ENCODE data around the gene BAG5. TPM values are rescaled to one million over a fixed set of nuclear protein-coding genes. Genes with fewer than 3 reads are reported as not detected.

BAG5 gene
- total and polyA plus RNA-seq, 2 of the 4 experiments (the other 2 are of a cell fraction) = 6.7 to 22.2 TPM

DNA sequence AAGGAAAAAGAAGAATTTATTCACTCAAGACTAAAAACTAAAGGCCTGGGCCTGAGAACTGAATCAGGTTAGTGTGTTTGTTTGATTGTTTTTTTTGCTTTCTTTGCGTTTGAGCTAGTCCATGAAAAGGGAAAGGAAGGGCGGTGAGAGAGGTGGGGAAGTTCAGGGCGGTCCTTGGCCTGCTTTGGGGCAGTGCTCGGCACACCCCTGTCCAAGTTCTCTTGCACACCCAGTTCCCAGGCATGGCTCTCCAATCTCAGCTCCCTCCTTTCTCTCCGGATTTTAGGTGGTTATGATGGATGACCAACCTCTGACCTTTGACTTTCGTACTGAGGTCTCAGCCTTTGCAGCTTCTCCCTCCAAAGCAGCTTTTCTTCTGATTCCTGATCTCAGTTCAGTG is 11.6 kb upstream of the BAG5 start:
- TF ChIP-seq CTCF (conservative IDR thresholded peaks at IDR 0.05; ENCODE audit: low read depth, low read length) (no peak), SMC3 (IDR thresholded peaks at IDR 0.05; ENCODE audit: low read depth, low read length) (no peak), MAFK (IDR thresholded peaks at IDR 0.05; ENCODE audit: low read depth, low read length) (no peak), MAZ (IDR thresholded peaks at IDR 0.05; ENCODE audit: borderline replicate concordance, low read depth, low read length) (no peak)
- BruUV-seq (replicated peaks) = no TSS peak
- Histone ChIP-seq H3K9ac (ENCODE audit: low read depth, low read length) (no peak overlapping the region), H2BK120ac (ENCODE audit: low read depth, low read length) (no peak overlapping the region), H2AK9ac (replicated peaks; ENCODE audit: low read depth, low read length, poor library complexity) (no peak overlapping the region), H3K4me1 (ENCODE audit: control insufficient read depth, insufficient read depth, low read length) (peaks cover 15% of the 10 kb centered on the region), H4K5ac (ENCODE audit: low read depth, low read length) (no peak overlapping the region), H3K4me2 (ENCODE audit: low read depth, low read length) (no peak overlapping the region), H4K91ac (ENCODE audit: insufficient read depth, low read depth, low read length) (no peak overlapping the region), H3K18ac (ENCODE audit: low read depth, low read length) (no peak overlapping the region), H3K9me1 (ENCODE audit: insufficient read depth, low read length) (peaks cover 12% of the 10 kb centered on the region; the same call in 1 of the 2 replicates), H3K27ac (ENCODE audit: insufficient read depth, low read length) (no peak overlapping the region), H3K9me3 (ENCODE audit: control insufficient read depth, insufficient read depth, low read length) (no peaks in the 10 kb centered on the region), H2BK15ac (ENCODE audit: low read depth, low read length) (no peak overlapping the region), H3K4ac (ENCODE audit: low read depth, low read length) (no peak overlapping the region), H3K79me1 (ENCODE audit: low read depth in 1 of 2, low read length in 2 of 2) (peaks cover 32 to 65% of the 10 kb centered on the region in 2 experiments), H2AK5ac (ENCODE audit: low read depth, low read length) (no peak overlapping the region), H4K20me1 (ENCODE audit: insufficient read depth, low read length) (peaks cover 48% of the 10 kb centered on the region), H2AFZ (replicated peaks; ENCODE audit: low read length, poor library complexity) (no peak overlapping the region), H3K56ac (ENCODE audit: extremely low read depth, insufficient read depth, low read length) (no peak overlapping the region), H3K14ac (replicated peaks; ENCODE audit: low read depth, low read length) (no peak overlapping the region), H3K23ac (ENCODE audit: low read depth, low read length) (no peak overlapping the region), H2BK20ac (ENCODE audit: low read depth, low read length) (no peak overlapping the region), H3K36me3 (ENCODE audit: control insufficient read depth, insufficient read depth, low read length) (peaks cover 21% of the 10 kb centered on the region), H3K27me3 (ENCODE audit: control insufficient read depth, insufficient read depth, low read length) (no peaks in the 10 kb centered on the region), H2BK5ac (ENCODE audit: low read depth, low read length, poor library complexity, severe bottlenecking) (no peak overlapping the region), H4K8ac (ENCODE audit: low read depth in 2 of 2, low read length in 2 of 2) (no peak overlapping the region), H3K4me3 (ENCODE audit: insufficient read depth, low read depth, low read length) (no peak overlapping the region)
- dilution Hi-C loops (cut with HindIII; ENCODE audit: low sequenced_read_pairs, unreplicated experiment) = no loop called here
- intact Hi-C loops (cut with micrococcal nuclease) = loop anchor here (5.0 to 10.0 kb wide), 2 partner anchors 338 to 411 kb away; no protein-coding TSS in a partner anchor
- no CpG with 5 or more reads among the region's 6 CpGs for WGBS, 2 experiments (ENCODE audit: extremely low coverage in 2 of 2, insufficient read length in 1 of 2)
- in situ Hi-C loops (cut with MboI; ENCODE audit: low sequenced_read_pairs) = loop anchor here (10.0 kb wide), 2 partner anchors 111 to 341 kb away; no protein-coding TSS in a partner anchor
- ChIA-PET CTCF (interaction anchor here (0.6 kb wide), 1 partner anchor 1169 kb away, joined by 3 read pairs; no protein-coding TSS in a partner anchor), POLR2A (ENCODE audit: unreplicated experiment) (no interaction called here)
- ATAC-seq (ENCODE audit: low read depth) (no peak), DNase-seq (no peak)
